HG02981 (cell line): ENCODE results near the gene PLK4.

ENCODE experiments used
- ATAC-seq: cut with Tn5 transposase; IDR thresholded peaks from one replicate; pipeline ENCODE4 v1.9.1; 2021; ENCODE audit warnings: mild to moderate bottlenecking, moderate library complexity; ENCODE audit not compliant: unreplicated experiment

The PLK4 gene

GRCh38 chr4:127880763-127881562, at the start of gene PLK4:
PLK4 (plus strand) TSS chr4:127880893; CDS start chr4:127881135, 242 bp downstream.
- peak; percentile 94 for ATAC-seq

DNA sequence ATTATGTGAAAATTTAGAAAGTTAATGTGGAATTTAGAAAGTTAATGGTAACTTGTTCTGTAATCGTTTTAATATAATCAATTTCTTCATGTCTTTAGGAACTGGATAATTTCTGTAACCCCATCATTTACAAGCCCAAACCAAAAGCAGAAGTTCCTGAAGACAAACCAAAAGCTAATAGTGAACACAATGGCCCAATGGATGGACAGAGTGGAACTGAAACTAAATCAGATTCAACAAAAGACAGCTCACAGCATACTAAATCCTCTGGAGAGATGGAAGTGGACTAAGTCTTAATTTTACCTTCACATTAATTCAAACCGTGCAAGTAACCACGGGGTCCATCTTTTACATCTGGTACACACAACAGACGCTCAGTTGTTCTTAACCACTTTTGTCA, 48.1 kb upstream of the PLK4 start:
- peak; percentile 83 for ATAC-seq

GRCh38 chr4:127843704-127844600, 36.7 kb upstream of the PLK4 start:
- ATAC-seq = no peak

DNA sequence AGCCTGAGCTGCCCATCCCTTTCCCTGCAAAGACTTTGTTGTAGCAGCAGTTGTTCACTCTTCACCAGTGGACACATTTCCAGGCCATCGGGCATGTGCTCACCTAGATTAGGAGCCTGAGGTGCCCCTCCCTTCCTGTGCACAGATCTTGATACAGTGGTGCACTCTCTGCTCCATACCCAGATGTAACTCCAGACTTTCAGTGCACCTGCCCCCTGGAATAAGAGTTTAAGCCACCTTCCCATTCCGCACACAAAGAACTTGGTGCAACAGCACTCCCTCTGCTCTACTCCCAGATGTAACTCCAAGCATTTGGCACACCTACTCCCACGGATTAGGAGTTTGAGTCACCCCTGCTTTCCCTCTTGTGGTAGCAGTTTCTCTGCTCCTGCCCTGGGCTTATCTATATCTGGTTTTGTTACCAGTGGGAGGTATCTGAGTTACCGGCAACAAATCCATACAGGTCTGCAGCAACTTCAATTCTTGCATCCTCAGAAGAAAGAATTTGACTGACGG, 36.0 kb upstream of the PLK4 start:
- ATAC-seq = no peak

DNA sequence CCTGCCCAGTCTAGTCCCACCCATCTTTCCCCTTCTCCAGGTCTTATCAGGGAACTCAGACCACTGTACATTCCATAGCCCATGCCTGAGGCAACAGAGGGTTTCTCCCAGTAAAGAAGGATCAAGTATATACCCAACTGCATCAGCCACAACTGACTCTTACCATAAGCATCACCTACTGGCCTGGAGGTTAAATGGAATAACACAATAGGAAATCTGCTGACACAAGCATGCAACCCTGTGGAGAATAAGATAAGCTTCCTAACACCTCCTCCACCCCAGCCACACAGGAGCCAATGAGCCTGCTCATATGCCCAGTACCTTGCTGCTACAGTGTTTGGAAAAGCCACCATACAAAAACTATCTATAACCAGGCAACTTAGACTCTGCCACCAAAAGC, 34.6 kb upstream of the PLK4 start:
- ATAC-seq = no peak

GRCh38 chr4:127846765-127847164, 33.9 kb upstream of the PLK4 start:
- ATAC-seq = no peak

DNA sequence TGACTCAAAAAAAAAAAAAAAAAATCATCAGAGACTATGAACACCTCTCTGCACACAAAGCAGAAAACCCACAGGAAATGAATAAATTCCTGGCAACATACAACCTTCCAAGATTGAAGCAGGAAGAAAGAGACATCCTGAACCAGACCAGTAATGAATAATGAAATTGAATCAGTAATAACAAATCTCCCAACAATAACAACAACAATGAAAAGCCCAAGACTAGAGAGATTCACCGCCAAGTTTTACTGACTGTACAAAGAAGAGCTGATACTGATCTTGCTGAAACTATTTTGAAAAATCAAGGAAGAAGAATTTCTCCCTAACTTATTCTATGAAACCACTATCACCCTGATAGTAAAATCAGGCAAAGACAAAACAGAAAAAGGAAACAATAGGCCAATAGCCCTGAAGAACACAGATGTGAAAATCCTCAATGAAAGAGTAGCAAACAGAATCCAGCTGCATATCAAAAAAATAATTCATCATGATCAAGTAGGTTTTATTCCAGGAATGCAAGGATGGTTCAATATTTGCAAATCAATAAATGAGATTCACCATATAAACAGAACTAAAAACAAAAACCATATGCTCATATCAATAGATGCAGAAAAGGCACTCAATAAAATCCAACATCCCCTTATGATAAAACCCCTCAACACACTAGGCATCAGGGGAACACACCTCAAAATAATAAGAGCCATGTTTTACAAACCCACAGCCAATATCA, 31.0 kb upstream of the PLK4 start:
- ATAC-seq = no peak

- ATAC-seq = no peak
Observed at GRCh38 chr4:127852661-127853060, 28.0 kb upstream of the PLK4 start.

GRCh38 chr4:127856196-127856812, 24.4 kb upstream of the PLK4 start:
- ATAC-seq = peak; percentile 25

DNA sequence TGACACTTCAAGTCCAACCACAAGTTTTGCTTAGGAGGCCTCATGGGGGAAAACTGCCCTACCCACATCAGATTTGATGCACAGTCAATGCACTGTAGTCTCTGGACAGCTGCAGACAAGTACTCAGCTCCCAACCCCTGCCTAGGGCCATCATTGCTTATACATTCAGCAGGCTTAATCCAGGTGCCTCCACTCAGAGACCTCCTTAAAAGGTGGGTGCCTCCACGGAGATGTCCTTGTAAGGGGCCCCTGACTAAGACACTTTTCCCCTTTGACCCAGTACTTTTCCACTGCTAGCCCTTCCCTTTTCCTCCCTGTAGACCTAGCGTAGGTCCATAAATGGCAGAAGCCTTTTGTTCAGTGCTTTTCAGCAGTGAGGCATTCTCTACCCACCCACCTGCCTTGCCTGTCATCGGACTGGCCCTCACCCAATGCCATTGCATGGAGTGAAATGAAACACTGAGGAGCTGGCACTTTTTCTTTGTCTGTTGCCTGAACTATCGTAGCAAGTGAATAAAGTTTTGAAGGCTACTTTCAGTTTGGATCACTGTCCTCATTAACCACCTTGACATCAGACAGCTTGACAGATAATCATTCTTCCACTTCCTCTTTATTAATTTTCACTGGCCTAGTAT, 23.8 kb upstream of the PLK4 start:
- ATAC-seq = peak; percentile 76

GRCh38 chr4:127857641-127858040, 23.1 kb upstream of the PLK4 start:
- no peak for ATAC-seq

- ATAC-seq = no peak
Observed at GRCh38 chr4:127868196-127868595, 12.5 kb upstream of the PLK4 start.

- no peak for ATAC-seq
Observed at GRCh38 chr4:127870281-127870680, 10.4 kb upstream of the PLK4 start.

- ATAC-seq = no peak
Observed at GRCh38 chr4:127870688-127871087, 10.0 kb upstream of the PLK4 start.

DNA sequence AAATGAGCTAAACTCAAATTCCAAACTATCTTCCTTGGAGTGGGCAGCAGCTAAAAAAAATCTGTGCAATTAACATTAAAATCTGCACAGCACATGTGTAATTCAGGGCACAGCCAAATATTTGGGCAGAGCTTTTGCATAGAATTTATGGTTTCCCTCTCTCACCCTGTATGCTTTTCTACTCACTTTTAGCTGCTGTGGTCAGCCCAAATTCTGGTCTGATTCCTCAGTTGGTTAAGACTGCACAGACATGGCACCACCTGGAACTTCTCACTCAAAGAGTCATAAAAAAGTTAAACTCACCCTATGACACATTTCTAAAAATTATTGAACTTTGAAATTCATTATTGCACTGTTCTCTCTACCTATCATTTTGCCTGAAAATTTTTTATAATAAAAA, 4.9 kb upstream of the PLK4 start:
- ATAC-seq = no peak

- ATAC-seq = peak; percentile 34
Observed at GRCh38 chr4:127881563-127881864, 821 bp downstream of the PLK4 start.

DNA sequence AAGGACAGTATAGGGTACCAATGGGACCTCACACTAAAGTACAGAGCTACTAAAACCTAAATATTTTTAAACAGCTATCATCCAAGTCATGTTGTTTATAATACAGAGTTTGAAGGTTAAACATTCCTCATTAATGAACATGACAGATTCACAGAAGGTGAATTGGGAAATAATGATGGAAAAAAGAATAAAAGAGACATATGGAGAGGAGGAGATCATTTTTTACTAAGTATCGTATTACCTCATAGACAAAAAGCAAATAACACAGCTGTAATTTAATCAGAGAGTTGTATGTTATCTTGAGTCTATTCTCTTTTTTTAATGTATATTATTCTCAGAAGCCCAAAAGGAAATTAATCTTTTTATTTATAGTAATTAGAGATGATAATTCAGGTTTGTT, 7.9 kb downstream of the PLK4 start:
- no peak for ATAC-seq

GRCh38 chr4:127889903-127890302, 9.2 kb downstream of the PLK4 start:
- ATAC-seq = no peak

DNA sequence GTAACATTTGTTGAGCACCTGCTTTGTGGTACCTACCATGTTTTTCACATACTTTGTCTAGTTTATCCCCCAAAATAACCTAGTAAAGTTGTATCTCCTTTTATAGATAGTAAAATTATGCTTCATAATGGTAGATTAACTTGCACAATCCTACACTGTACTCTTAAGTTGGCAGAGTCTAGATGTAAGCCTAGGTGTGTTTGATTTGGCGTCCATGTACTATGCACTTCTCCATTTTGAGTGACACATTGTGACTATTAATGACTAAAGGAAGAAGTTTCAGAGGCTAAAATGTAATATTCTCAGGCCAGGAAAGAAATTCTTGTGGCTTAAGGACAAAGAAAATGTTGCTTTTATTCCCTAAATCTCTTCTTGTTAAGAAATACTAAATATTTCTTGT, 15.4 kb downstream of the PLK4 start:
- ATAC-seq = no peak

DNA sequence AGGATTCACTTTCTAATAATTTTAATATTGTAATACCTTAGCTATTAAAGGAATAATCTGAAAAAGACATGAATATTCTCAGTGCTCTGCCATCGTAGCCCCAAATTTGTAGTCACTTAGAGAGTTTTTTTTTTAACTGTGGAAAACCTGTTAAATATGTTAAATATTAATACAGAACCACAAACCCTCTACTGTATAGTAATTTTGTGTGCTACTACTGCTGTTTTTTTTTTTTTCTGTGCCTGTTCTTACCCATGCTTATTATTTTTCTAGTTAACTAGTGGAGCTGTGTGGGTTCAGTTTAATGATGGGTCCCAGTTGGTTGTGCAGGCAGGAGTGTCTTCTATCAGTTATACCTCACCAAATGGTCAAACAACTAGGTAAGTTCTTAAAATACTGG, 15.8 kb downstream of the PLK4 start:
- no peak for ATAC-seq
